GM19397 (cell line): ENCODE data around the gene ANKFN1.
"Not testable (repeated sequence)": the region's sequence is repeated elsewhere in the genome, so short reads cannot be mapped to it uniquely, and the experiment has no call there.

Source experiments
- ATAC-seq: cut with Tn5 transposase; IDR thresholded peaks from one replicate; pipeline ENCODE4 v1.9.1; 2021; ENCODE audit warnings: mild to moderate bottlenecking, moderate library complexity; ENCODE audit not compliant: unreplicated experiment

ANKFN1 gene

GRCh38 chr17:56319531-56319930 is 166.3 kb downstream of the ANKFN1 start:
- no peak for ATAC-seq

GRCh38 chr17:56320443-56320842 is 167.2 kb downstream of the ANKFN1 start:
- no peak for ATAC-seq

GRCh38 chr17:56322991-56323390 is 169.7 kb downstream of the ANKFN1 start:
- ATAC-seq = no peak

- no peak for ATAC-seq
Observed at GRCh38 chr17:56324676-56325075, 171.4 kb downstream of the ANKFN1 start.

GRCh38 chr17:56325313-56326000 is 172.2 kb downstream of the ANKFN1 start:
- ATAC-seq = no peak

GRCh38 chr17:56326001-56326359 is 172.7 kb downstream of the ANKFN1 start:
- no peak for ATAC-seq

GRCh38 chr17:56347639-56348038 is 194.4 kb downstream of the ANKFN1 start:
- ATAC-seq = no peak

- ATAC-seq = no peak
Observed at GRCh38 chr17:56350592-56350991, 197.3 kb downstream of the ANKFN1 start.

GRCh38 chr17:56351675-56352074 is 198.4 kb downstream of the ANKFN1 start:
- ATAC-seq = no peak

- no peak for ATAC-seq
Observed at GRCh38 chr17:56358651-56359050, 205.4 kb downstream of the ANKFN1 start.

- ATAC-seq = no peak
Observed at GRCh38 chr17:56359518-56359917, 206.2 kb downstream of the ANKFN1 start.

- no peak for ATAC-seq
Observed at GRCh38 chr17:56367366-56367765, 214.1 kb downstream of the ANKFN1 start.

GRCh38 chr17:56373981-56374833 is 220.9 kb downstream of the ANKFN1 start:
- ATAC-seq = no peak

- ATAC-seq = no peak
Observed at GRCh38 chr17:56389356-56389755, 236.1 kb downstream of the ANKFN1 start.

GRCh38 chr17:56392321-56392720 is 239.0 kb downstream of the ANKFN1 start:
- no peak for ATAC-seq

- no peak for ATAC-seq
Observed at GRCh38 chr17:56393156-56393555, 239.9 kb downstream of the ANKFN1 start.

- ATAC-seq = no peak
Observed at GRCh38 chr17:56395787-56396186, 242.5 kb downstream of the ANKFN1 start.

- no peak for ATAC-seq
Observed at GRCh38 chr17:56407086-56407485, 253.8 kb downstream of the ANKFN1 start.

GRCh38 chr17:56412356-56412755 is 259.1 kb downstream of the ANKFN1 start:
- not testable (repeated sequence) for ATAC-seq

- ATAC-seq = no peak
Observed at GRCh38 chr17:56416682-56417351, 263.5 kb downstream of the ANKFN1 start.

GRCh38 chr17:56424005-56424404 is 270.7 kb downstream of the ANKFN1 start:
- no peak for ATAC-seq

- ATAC-seq = no peak
Observed at GRCh38 chr17:56424543-56425044, 271.3 kb downstream of the ANKFN1 start.
